Measurements from ENCODE around the gene SPTAN1. TPM values are rescaled to one million over a fixed set of nuclear protein-coding genes. Genes with fewer than 3 reads are reported as not detected.

The SPTAN1 gene
- total and polyA plus RNA-seq, 2 of the 4 experiments (the other 2 are of a cell fraction), result 275 to 327 TPM

DNA sequence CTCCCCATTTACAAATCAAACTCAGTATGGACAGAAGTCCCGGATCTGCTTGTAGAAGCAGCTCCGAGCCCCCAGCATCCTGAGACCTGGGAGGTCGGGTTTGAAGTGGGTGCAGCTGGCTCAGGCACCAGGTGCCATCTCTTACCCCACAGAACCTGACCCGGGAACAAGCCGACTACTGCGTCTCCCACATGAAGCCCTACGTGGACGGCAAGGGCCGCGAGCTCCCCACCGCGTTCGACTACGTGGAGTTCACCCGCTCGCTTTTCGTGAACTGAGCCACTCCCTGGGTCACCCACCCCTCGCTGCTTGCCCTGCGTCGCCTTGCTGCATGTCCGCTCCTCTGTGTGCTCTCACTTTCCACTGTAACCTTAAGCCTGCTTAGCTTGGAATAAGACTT, 80.7 kb downstream of the SPTAN1 start:
- BruUV-seq (replicated peaks), result TSS peak; percentile 99

More for the DNA sequence above, 80.7 kb downstream of the SPTAN1 start:
- no peak overlapping the region for H3K4ac ChIP-seq (ENCODE audit: low read depth, low read length)
- CTCF ChIA-PET, result no interaction called here
- H3K4me2 ChIP-seq (ENCODE audit: low read depth, low read length), result no peak overlapping the region
- POLR2A ChIA-PET (ENCODE audit: unreplicated experiment), result no interaction called here
- no peak overlapping the region for H3K4me3 ChIP-seq (ENCODE audit: insufficient read depth, low read depth, low read length)
- no peak overlapping the region for H2BK5ac ChIP-seq (ENCODE audit: low read depth, low read length, poor library complexity, severe bottlenecking)
- peaks cover 13% of the 10 kb centered on the region for H3K4me1 ChIP-seq (ENCODE audit: control insufficient read depth, insufficient read depth, low read length)
- H3K36me3 ChIP-seq (ENCODE audit: control insufficient read depth, insufficient read depth, low read length), result peaks cover 56% of the 10 kb centered on the region
- H4K8ac ChIP-seq (ENCODE audit: low read depth in 2 of 2, low read length in 2 of 2), result no peak overlapping the region
- 0 out of 2 replicates have a peak, but pooled peaks cover 3% of the 10 kb centered on the region for H4K20me1 ChIP-seq (ENCODE audit: insufficient read depth, low read length)
- H3K9ac ChIP-seq (ENCODE audit: low read depth, low read length), result no peak overlapping the region
- H2BK120ac ChIP-seq (ENCODE audit: low read depth, low read length), result no peak overlapping the region
- no peak overlapping the region for H2BK15ac ChIP-seq (ENCODE audit: low read depth, low read length)
- no peaks in the 10 kb centered on the region for H3K9me3 ChIP-seq (ENCODE audit: control insufficient read depth, insufficient read depth, low read length)
- no peak overlapping the region for H3K18ac ChIP-seq (ENCODE audit: low read depth, low read length)
- H3K23ac ChIP-seq (ENCODE audit: low read depth, low read length), result no peak overlapping the region
- ATAC-seq (ENCODE audit: low read depth) (no peak), DNase-seq (no peak)
- 0 out of 2 replicates have a peak, but pooled peaks cover 5% of the 10 kb centered on the region for H3K9me1 ChIP-seq (ENCODE audit: insufficient read depth, low read length)
- dilution Hi-C loops (cut with HindIII; ENCODE audit: low sequenced_read_pairs, unreplicated experiment) (no loop called here), in situ Hi-C loops (cut with MboI; ENCODE audit: low sequenced_read_pairs) (no loop called here), intact Hi-C loops (cut with micrococcal nuclease) (no loop called here)
- no peaks in the 10 kb centered on the region for H3K27me3 ChIP-seq (ENCODE audit: control insufficient read depth, insufficient read depth, low read length)
- H2AFZ ChIP-seq (replicated peaks; ENCODE audit: low read length, poor library complexity), result no peak overlapping the region
- 91% methylated on average over 13 of the region's 21 CpGs; no CpG with 5 or more reads in 1 of the 2 experiments for WGBS, 2 experiments (ENCODE audit: extremely low coverage in 2 of 2, insufficient read length in 1 of 2)
- H4K5ac ChIP-seq (ENCODE audit: low read depth, low read length), result no peak overlapping the region
- H3K14ac ChIP-seq (replicated peaks; ENCODE audit: low read depth, low read length), result no peak overlapping the region
- no peak overlapping the region for H3K56ac ChIP-seq (ENCODE audit: extremely low read depth, insufficient read depth, low read length)
- peaks cover 0 to 35% of the 10 kb centered on the region in 2 experiments; a peak in 2 of 4 replicates for H3K79me1 ChIP-seq (ENCODE audit: low read depth in 1 of 2, low read length in 2 of 2)
- no peak overlapping the region for H2BK20ac ChIP-seq (ENCODE audit: low read depth, low read length)
- TF ChIP-seq RFX5 (IDR thresholded peaks at IDR 0.05; ENCODE audit: low read depth, low read length), result no peak
- TF ChIP-seq CEBPB (IDR thresholded peaks at IDR 0.05; ENCODE audit: low read depth, low read length), result no peak
- no peak for TF ChIP-seq CTCF (conservative IDR thresholded peaks at IDR 0.05; ENCODE audit: low read depth, low read length)
- TF ChIP-seq, protein P1, sequence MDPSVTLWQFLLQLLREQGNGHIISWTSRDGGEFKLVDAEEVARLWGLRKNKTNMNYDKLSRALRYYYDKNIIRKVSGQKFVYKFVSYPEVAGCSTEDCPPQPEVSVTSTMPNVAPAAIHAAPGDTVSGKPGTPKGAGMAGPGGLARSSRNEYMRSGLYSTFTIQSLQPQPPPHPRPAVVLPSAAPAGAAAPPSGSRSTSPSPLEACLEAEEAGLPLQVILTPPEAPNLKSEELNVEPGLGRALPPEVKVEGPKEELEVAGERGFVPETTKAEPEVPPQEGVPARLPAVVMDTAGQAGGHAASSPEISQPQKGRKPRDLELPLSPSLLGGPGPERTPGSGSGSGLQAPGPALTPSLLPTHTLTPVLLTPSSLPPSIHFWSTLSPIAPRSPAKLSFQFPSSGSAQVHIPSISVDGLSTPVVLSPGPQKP (IDR thresholded peaks at IDR 0.05; ENCODE audit: borderline replicate concordance, low read depth, low read length), result no peak
- no peak for TF ChIP-seq NFE2L2 (IDR thresholded peaks at IDR 0.05; ENCODE audit: low read depth, low read length)
- no peak for TF ChIP-seq CHD1 (IDR thresholded peaks at IDR 0.05; ENCODE audit: low read depth, low read length)
- no peak for TF ChIP-seq USF2 (IDR thresholded peaks at IDR 0.05; ENCODE audit: low read depth, low read length)
- no peak for TF ChIP-seq RCOR1 (IDR thresholded peaks at IDR 0.05; ENCODE audit: insufficient replicate concordance, low read length)
- TF ChIP-seq MAFK (IDR thresholded peaks at IDR 0.05; ENCODE audit: low read depth, low read length), result no peak
- no peak for TF ChIP-seq MAZ (IDR thresholded peaks at IDR 0.05; ENCODE audit: borderline replicate concordance, low read depth, low read length)
- no peak for TF ChIP-seq POLR2A (IDR thresholded peaks at IDR 0.05; ENCODE audit: low read depth, low read length)
- TF ChIP-seq RAD21 (IDR thresholded peaks at IDR 0.05; ENCODE audit: low read length), result no peak
- TF ChIP-seq SMC3 (IDR thresholded peaks at IDR 0.05; ENCODE audit: low read depth, low read length), result no peak
- TF ChIP-seq BHLHE40 (IDR thresholded peaks at IDR 0.05; ENCODE audit: low read depth, low read length), result no peak
- TF ChIP-seq MXI1 (IDR thresholded peaks at IDR 0.05; ENCODE audit: borderline replicate concordance, low read depth, low read length), result no peak
- TF ChIP-seq FOS (IDR thresholded peaks at IDR 0.05; ENCODE audit: low read depth, low read length), result no peak
- no peak overlapping the region for H3K27ac ChIP-seq (ENCODE audit: insufficient read depth, low read length)
- H2AK9ac ChIP-seq (replicated peaks; ENCODE audit: low read depth, low read length, poor library complexity), result no peak overlapping the region
- no peak overlapping the region for H4K91ac ChIP-seq (ENCODE audit: insufficient read depth, low read depth, low read length)
- no peak overlapping the region for H2AK5ac ChIP-seq (ENCODE audit: low read depth, low read length)
